K562 (cell line): ENCODE results near the gene GLOD4. TPM values are rescaled to one million over a fixed set of nuclear protein-coding genes. Genes with fewer than 3 reads are reported as not detected.

ENCODE experiments used
- ATF2 ChIP-seq: sonication (generic); formaldehyde crosslinking; IDR thresholded peaks from 2 replicates; pipeline ENCODE4 v1.8.1; 2022; ENCODE audit warnings: missing genetic modification reagents
- CGGBP1 ChIP-seq: fragments of 250-450 bp; sonication (Bioruptor Pico); IDR thresholded peaks from 2 replicates; pipeline ENCODE4 v1.9.0; 2021; ENCODE audit warnings: mild to moderate bottlenecking
- CREM ChIP-seq: IDR thresholded peaks from 2 replicates; pipeline ENCODE4 v1.6.1; 2014; ENCODE audit warnings: antibody characterized with exemption, low read depth
- E2F4 ChIP-seq: sonication (generic); formaldehyde crosslinking; IDR thresholded peaks from 2 replicates; pipeline ENCODE4 v1.8.0; 2022; ENCODE audit warnings: mild to moderate bottlenecking, low read depth, missing genetic modification reagents
- EGR1 ChIP-seq: fragments of 450-650 bp; conservative IDR thresholded peaks from 2 replicates; pipeline ENCODE4 v1.6.1; 2017; ENCODE audit warnings: mild to moderate bottlenecking
- KAT7 ChIP-seq: sonication (generic); formaldehyde crosslinking; IDR thresholded peaks from 2 replicates; pipeline ENCODE4 v1.8.0; 2022; ENCODE audit warnings: missing genetic modification reagents, mild to moderate bottlenecking, borderline replicate concordance
- NFXL1 ChIP-seq: fragments of 450-650 bp; formaldehyde crosslinking; IDR thresholded peaks from 2 replicates; pipeline ENCODE4 v1.4.0; 2021; ENCODE audit warnings: mild to moderate bottlenecking
- NONO ChIP-seq, 2 experiments: fragments of 200-400 bp in 1 of 2; fragments of 450-650 bp in 1 of 2; formaldehyde crosslinking in 1 of 2; IDR thresholded peaks; 2 replicates each; pipeline ENCODE4 v1.6.1; 2017; ENCODE audit warnings: low read depth in 2 of 2, mild to moderate bottlenecking in 2 of 2, moderate library complexity in 2 of 2, low read length in 1 of 2
- POLR2H ChIP-seq: IDR thresholded peaks from 2 replicates; pipeline ENCODE4 v1.6.1; 2016; ENCODE audit warnings: missing genetic modification characterization, low read depth, mild to moderate bottlenecking, control low read depth, missing compliant biosample characterization, moderate library complexity
- PRDM10 ChIP-seq: fragments of 450-650 bp; IDR thresholded peaks from 2 replicates; pipeline ENCODE4 v1.6.1; 2018; ENCODE audit not compliant: partially characterized antibody
- RBFOX2 ChIP-seq: fragments of 200-400 bp; formaldehyde crosslinking; IDR thresholded peaks from 2 replicates; pipeline ENCODE4 v1.6.1; 2017; ENCODE audit warnings: low read depth, mild to moderate bottlenecking, low read length, moderate library complexity
- RCOR1 ChIP-seq, 2 experiments: IDR thresholded peaks; 2 replicates each; pipeline ENCODE4 v1.6.1; 2012; ENCODE audit warnings: low read depth in 2 of 2, low read length in 2 of 2, borderline replicate concordance in 1 of 2, improper control_type of control experiment in 1 of 2
- WHSC1 ChIP-seq: IDR thresholded peaks from one replicate; pipeline ENCODE4 v1.6.1; 2012; ENCODE audit warnings: low read length, control low read depth, inconsistent platforms
- ZNF609 ChIP-seq: sonication (generic); formaldehyde crosslinking; IDR thresholded peaks from 2 replicates; pipeline ENCODE4 v1.8.1; 2023; ENCODE audit warnings: missing genetic modification reagents, mild to moderate bottlenecking, borderline replicate concordance
- polyA plus RNA-seq, 8 experiments: library from polyadenylated mRNA; depleted of rRNA in 4 of 8; stranded (reverse) in 5 of 8; unstranded in 3 of 8; fragments of >200 nt; fragmentation: Nextera tagmentation in 2 of 8; fragmentation: Illumina TruSeq in 1 of 8; extraction: Ambion mirVana in 2 of 8; extraction: Trizol in 1 of 8; gene quantifications; 2 replicates each; pipeline versions ENCODE4 v1.2.1 to v1.2.3, GENCODE V29; 2011 to 2014; ENCODE audit warnings: inconsistent platforms in 1 of 8, missing spikeins in 1 of 8
- total RNA-seq, 7 experiments: library from RNA; depleted of rRNA in 6 of 7; stranded (reverse); fragments of >200 nt in 6 of 7; fragmentation: Illumina TruSeq in 2 of 7; extraction: Trizol in 2 of 7; gene quantifications; 2 replicates each; pipeline versions ENCODE4 v1.2.1 to v1.2.3, GENCODE V29; 2011 to 2021; ENCODE audit warnings: low replicate concordance in 1 of 7

GLOD4 gene
- total and polyA plus RNA-seq, 9 of the 15 experiments (the other 6 are each of a cell fraction or from before 2014, with no cell fraction given), result 52.0 to 109 (median 64.9) TPM

- TF ChIP-seq PRDM10 (peak; percentile 14), RCOR1 (IDR thresholded peaks at IDR 0.05; ENCODE audit: borderline replicate concordance in 1 of 2, low read depth in 2 of 2, low read length in 2 of 2) (0 out of 4 replicates have a peak, but pooled peaks of 1 of the 2 experiments have one; percentile 7), CGGBP1 (no peak), RBFOX2 (peak; percentile 94), ATF2 (CRISPR knock-in tag) (no peak; the same call in 1 of the 2 replicates), ZNF609 (CRISPR knock-in tag) (0 out of 2 replicates have a peak, but pooled peaks have one; percentile 74), EGR1 (no peak), CREM (peak; percentile 100), E2F4 (CRISPR knock-in tag) (peak; percentile 83), WHSC1 (no peak), NFXL1 (CRISPR knock-in tag) (no peak), POLR2H (tag) (peak; percentile 39; the same call in 1 of the 2 replicates), KAT7 (CRISPR knock-in tag) (0 out of 2 replicates have a peak, but pooled peaks have one; percentile 76), NONO (IDR thresholded peaks at IDR 0.05; ENCODE audit: low read depth in 2 of 2, low read length in 1 of 2) (0 out of 4 replicates have a peak, but pooled peaks of 1 of the 2 experiments have one; percentile 55)
Observed at GRCh38 chr17:781805-782731, at the start of gene GLOD4, which contains the start of gene MRM3 (continued).
